OCI-LY7 (cell line): ENCODE data around the gene NHS.

ENCODE experiments used
- EZH2phosphoT487 ChIP-seq: fragments of 200-600 bp; sonication (generic); IDR thresholded peaks from 2 replicates; pipeline ENCODE4 v1.6.1; 2018; ENCODE audit warnings: low read depth, borderline replicate concordance, mild to moderate bottlenecking, mixed run types, antibody characterized with exemption, low read length, moderate library complexity, mixed read lengths
- TF ChIP-seq, protein P1 (sequence below): fragments of 200-600 bp; sonication (generic); conservative IDR thresholded peaks from 2 replicates; pipeline ENCODE4 v1.5.1; 2014; ENCODE audit warnings: mild to moderate bottlenecking, antibody characterized with exemption, low read length, moderate library complexity, mixed read lengths

DNA sequence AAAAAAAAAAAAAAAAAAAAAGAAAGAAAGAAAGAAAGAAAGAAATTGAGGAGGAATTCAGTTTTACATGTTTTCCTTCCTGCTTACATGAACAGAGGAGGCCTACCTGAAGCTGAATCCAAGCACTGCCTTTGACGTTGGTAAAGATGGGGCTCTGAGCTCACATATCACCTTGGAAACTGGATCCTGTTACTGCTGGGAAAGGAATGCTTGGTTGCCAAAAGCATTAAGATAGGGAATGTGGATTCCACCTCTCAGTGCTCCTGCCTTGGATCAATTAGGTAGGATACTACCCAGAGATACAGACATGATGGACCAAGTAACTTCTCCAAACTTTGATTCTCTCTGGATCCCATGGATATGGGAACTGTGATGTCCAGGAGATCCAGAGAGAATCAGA is 50.6 kb downstream of the NHS start:
- TF ChIP-seq, protein P1, sequence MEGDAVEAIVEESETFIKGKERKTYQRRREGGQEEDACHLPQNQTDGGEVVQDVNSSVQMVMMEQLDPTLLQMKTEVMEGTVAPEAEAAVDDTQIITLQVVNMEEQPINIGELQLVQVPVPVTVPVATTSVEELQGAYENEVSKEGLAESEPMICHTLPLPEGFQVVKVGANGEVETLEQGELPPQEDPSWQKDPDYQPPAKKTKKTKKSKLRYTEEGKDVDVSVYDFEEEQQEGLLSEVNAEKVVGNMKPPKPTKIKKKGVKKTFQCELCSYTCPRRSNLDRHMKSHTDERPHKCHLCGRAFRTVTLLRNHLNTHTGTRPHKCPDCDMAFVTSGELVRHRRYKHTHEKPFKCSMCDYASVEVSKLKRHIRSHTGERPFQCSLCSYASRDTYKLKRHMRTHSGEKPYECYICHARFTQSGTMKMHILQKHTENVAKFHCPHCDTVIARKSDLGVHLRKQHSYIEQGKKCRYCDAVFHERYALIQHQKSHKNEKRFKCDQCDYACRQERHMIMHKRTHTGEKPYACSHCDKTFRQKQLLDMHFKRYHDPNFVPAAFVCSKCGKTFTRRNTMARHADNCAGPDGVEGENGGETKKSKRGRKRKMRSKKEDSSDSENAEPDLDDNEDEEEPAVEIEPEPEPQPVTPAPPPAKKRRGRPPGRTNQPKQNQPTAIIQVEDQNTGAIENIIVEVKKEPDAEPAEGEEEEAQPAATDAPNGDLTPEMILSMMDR, result no peak
- TF ChIP-seq EZH2phosphoT487, result no peak
